Ramos (cell line): ENCODE data around the gene IRF4.

Source experiments
- in situ Hi-C: fragments of 300-500 bp; cut with MboI; formaldehyde crosslinking; loops from one replicate; pipeline ENCODE4 v1.14.3; 2022; ENCODE audit warnings: low sequenced_read_pairs; ENCODE audit not compliant: unreplicated experiment

IRF4 gene

GRCh38 chr6:379410-380181, 12.0 kb upstream of the IRF4 start:
- in situ Hi-C loops = no loop called here

GRCh38 chr6:380234-381218, 11.0 kb upstream of the IRF4 start:
- in situ Hi-C loops = no loop called here

- in situ Hi-C loops = no loop called here
Measured at GRCh38 chr6:381742-382461, 9.7 kb upstream of the IRF4 start.

GRCh38 chr6:382883-383810, 8.4 kb upstream of the IRF4 start:
- in situ Hi-C loops = no loop called here

GRCh38 chr6:383856-384255, 7.7 kb upstream of the IRF4 start:
- in situ Hi-C loops = no loop called here

GRCh38 chr6:384898-385297, 6.7 kb upstream of the IRF4 start:
- in situ Hi-C loops = no loop called here

GRCh38 chr6:385614-386013, 5.9 kb upstream of the IRF4 start:
- in situ Hi-C loops = no loop called here

- in situ Hi-C loops = no loop called here
Measured at GRCh38 chr6:386688-387266, 4.8 kb upstream of the IRF4 start.

- in situ Hi-C loops = no loop called here
Measured at GRCh38 chr6:387293-387741, 4.2 kb upstream of the IRF4 start.

- in situ Hi-C loops = no loop called here
Measured at GRCh38 chr6:388202-388903, 3.2 kb upstream of the IRF4 start.

GRCh38 chr6:389143-389542, 2.4 kb upstream of the IRF4 start:
- in situ Hi-C loops = no loop called here

- in situ Hi-C loops = no loop called here
Measured at GRCh38 chr6:389622-390021, 1.9 kb upstream of the IRF4 start.

- in situ Hi-C loops = no loop called here
Measured at GRCh38 chr6:390914-391558, 516 bp upstream of the IRF4 start.

- in situ Hi-C loops = no loop called here
Measured at GRCh38 chr6:392441-393390, 1.2 kb downstream of the IRF4 start.

GRCh38 chr6:393391-394221, 2.1 kb downstream of the IRF4 start:
- in situ Hi-C loops = no loop called here

- in situ Hi-C loops = no loop called here
Measured at GRCh38 chr6:394641-395289, 3.2 kb downstream of the IRF4 start.
